B cell (primary cell): ENCODE measurements around the gene RCAN1. TPM values are rescaled to one million over a fixed set of nuclear protein-coding genes. Genes with fewer than 3 reads are reported as not detected.

Source experiments
- ATAC-seq: fragments of 200-7000 bp; cut with Tn5 transposase; one replicate; pipeline ENCODE4 v1.10.0; 2021; ENCODE audit warnings: low read depth, mild to moderate bottlenecking, moderate number of reproducible peaks, moderate library complexity
- CTCF ChIA-PET: fragments of 350-600 bp; sonication (Branson Sonifier 250); formaldehyde crosslinking; loops from one replicate; lab custom pipeline; 2021; ENCODE audit warnings: antibody characterized with exemption, inconsistent platforms; lab: Charles Lee
- POLR2A ChIA-PET: fragments of 350-600 bp; sonication (Branson Sonifier 250); formaldehyde crosslinking; loops from one replicate; lab custom pipeline; 2021; ENCODE audit warnings: antibody characterized with exemption; lab: Charles Lee
- DNase-seq: peaks from one replicate; pipeline ENCODE4 v3.0.0; 2013
- H2AFZ ChIP-seq: 2 replicates; pipeline ENCODE4 v1.6.1; 2012; ENCODE audit warnings: mild to moderate bottlenecking, low read depth, low read length; ENCODE audit not compliant: insufficient read depth, poor library complexity, severe bottlenecking
- H3K27ac ChIP-seq, 2 donors: 1 replicate in 1 of 2; 2 replicates in 1 of 2; pipeline ENCODE4 v1.5.1; 2012 to 2013; ENCODE audit warnings: low read length in 2 of 2, mild to moderate bottlenecking in 2 of 2, moderate library complexity in 1 of 2
- H3K27me3 ChIP-seq, 4 experiments: fragments of 200-600 bp in 1 of 4; sonication (generic) in 1 of 4; replicated peaks in 1 of 4; 1 replicate in 2 of 4; 2 replicates in 2 of 4; pipeline versions ENCODE4 v1.6.1 to v1.7.0; 2013 to 2016; ENCODE audit warnings: low read length in 3 of 4, mild to moderate bottlenecking in 2 of 4, mixed read lengths in 1 of 4, moderate library complexity in 1 of 4; ENCODE audit not compliant: insufficient read depth in 4 of 4, control insufficient read depth in 3 of 4; ENCODE audit errors: control extremely low read depth in 1 of 4
- H3K36me3 ChIP-seq, 2 experiments: replicated peaks in 1 of 2; 1 replicate in 1 of 2; 2 replicates in 1 of 2; pipeline versions ENCODE4 v1.6.1 to v1.7.1; 2013; ENCODE audit warnings: low read length in 1 of 2; ENCODE audit not compliant: insufficient read depth in 2 of 2, control insufficient read depth in 1 of 2; ENCODE audit errors: control extremely low read depth in 1 of 2, extremely low read depth in 1 of 2
- H3K4me1 ChIP-seq, 2 donors: fragments of 200-600 bp in 1 of 2; sonication (generic) in 1 of 2; 1 replicate in 1 of 2; 2 replicates in 1 of 2; pipeline versions ENCODE4 v1.5.1 to v1.6.1; 2013 to 2017; ENCODE audit warnings: low read length in 2 of 2; ENCODE audit not compliant: control insufficient read depth in 2 of 2, insufficient read depth in 2 of 2
- H3K4me2 ChIP-seq: replicated peaks from 2 replicates; pipeline ENCODE3; 2012; ENCODE audit warnings: mild to moderate bottlenecking, low read depth, low read length; ENCODE audit not compliant: poor library complexity, severe bottlenecking
- H3K4me3 ChIP-seq, 5 experiments: fragments of 200-600 bp in 1 of 5; sonication (generic) in 1 of 5; 1 replicate in 3 of 5; 2 replicates in 2 of 5; pipeline versions ENCODE4 v1.5.1 to v1.7.0; 2011 to 2016; ENCODE audit warnings: low read length in 4 of 5, mild to moderate bottlenecking in 4 of 5, low read depth in 2 of 5, control low read depth in 1 of 5, moderate library complexity in 1 of 5; ENCODE audit not compliant: insufficient read depth in 1 of 5; ENCODE audit errors: control extremely low read depth in 1 of 5, extremely low read depth in 1 of 5
- H3K79me2 ChIP-seq: fragments of 200-600 bp; sonication (generic); one replicate; pipeline ENCODE4 v1.6.0; 2016; ENCODE audit warnings: low read length; ENCODE audit not compliant: control insufficient read depth, insufficient read depth
- H3K9ac ChIP-seq: fragments of 200-600 bp; sonication (generic); 2 replicates; pipeline ENCODE4 v1.6.1; 2017; ENCODE audit warnings: mild to moderate bottlenecking, low read length, moderate library complexity
- H3K9me3 ChIP-seq, 3 donors: one replicate each; pipeline versions ENCODE4 v1.6.1 to v1.7.1; 2013; ENCODE audit warnings: low read length in 2 of 3; ENCODE audit not compliant: control insufficient read depth in 2 of 3, insufficient read depth in 1 of 3; ENCODE audit errors: control extremely low read depth in 1 of 3
- H4K20me1 ChIP-seq: 2 replicates; pipeline ENCODE4 v1.6.0; 2012; ENCODE audit warnings: mild to moderate bottlenecking, low read length; ENCODE audit not compliant: insufficient read depth, control insufficient read depth, poor library complexity, severe bottlenecking
- H3K27ac Mint-ChIP-seq: one replicate; pipeline ENCODE4 v1.8.0; 2021; ENCODE audit warnings: mixed read lengths
- H3K27me3 Mint-ChIP-seq: one replicate; pipeline ENCODE4 v1.8.0; 2021; ENCODE audit warnings: mixed read lengths
- H3K4me1 Mint-ChIP-seq: one replicate; pipeline ENCODE4 v1.8.0; 2021; ENCODE audit warnings: mixed read lengths
- H3K4me3 Mint-ChIP-seq: one replicate; pipeline ENCODE4 v1.8.0; 2021; ENCODE audit warnings: mixed read lengths
- H3K9me3 Mint-ChIP-seq: one replicate; pipeline ENCODE4 v1.8.0; 2022; ENCODE audit warnings: mixed read lengths; ENCODE audit not compliant: insufficient read depth
- EZH2 ChIP-seq: IDR thresholded peaks from 2 replicates; pipeline ENCODE4 v1.6.1; 2012; ENCODE audit warnings: borderline replicate concordance, low read depth, mild to moderate bottlenecking, moderate library complexity, low read length; ENCODE audit not compliant: insufficient read depth, poor library complexity, severe bottlenecking
- WGBS: methylation state at CpG from one replicate; pipeline ENCODE4 v1.1.5; 2013; ENCODE audit warnings: missing lambda C conversion rate; ENCODE audit not compliant: insufficient coverage; 5-methylcytosine and 5-hydroxymethylcytosine counted together
- intact Hi-C: fragments of 100-400 bp; cut with micrococcal nuclease; formaldehyde crosslinking; loops from one replicate; pipeline ENCODE4 v1.10.0; 2022
- polyA plus RNA-seq: library from polyadenylated mRNA; depleted of rRNA; stranded (reverse); fragments of >200 nt; gene quantifications from 2 replicates; pipeline ENCODE4 v1.2.3, GENCODE V29; 2012
- total RNA-seq, 2 donors: library from RNA; stranded (reverse); fragments of 120-200 nt in 1 of 2; gene quantifications; 1 replicate in 1 of 2; 2 replicates in 1 of 2; pipeline versions ENCODE4 v1.2.3 to v1.2.4, GENCODE V29; 2013 to 2022
- TF ChIP-seq, protein P1 (sequence below): fragments of 200-600 bp; IDR thresholded peaks from one replicate; pipeline ENCODE4 v1.8.0; 2022; ENCODE audit warnings: antibody characterized with exemption, mild to moderate bottlenecking

Gene RCAN1
- total and polyA plus RNA-seq, 2 donors (not counting 1 experiment from before 2014, with no cell fraction given), result 0.97 to 4.4 TPM

DNA sequence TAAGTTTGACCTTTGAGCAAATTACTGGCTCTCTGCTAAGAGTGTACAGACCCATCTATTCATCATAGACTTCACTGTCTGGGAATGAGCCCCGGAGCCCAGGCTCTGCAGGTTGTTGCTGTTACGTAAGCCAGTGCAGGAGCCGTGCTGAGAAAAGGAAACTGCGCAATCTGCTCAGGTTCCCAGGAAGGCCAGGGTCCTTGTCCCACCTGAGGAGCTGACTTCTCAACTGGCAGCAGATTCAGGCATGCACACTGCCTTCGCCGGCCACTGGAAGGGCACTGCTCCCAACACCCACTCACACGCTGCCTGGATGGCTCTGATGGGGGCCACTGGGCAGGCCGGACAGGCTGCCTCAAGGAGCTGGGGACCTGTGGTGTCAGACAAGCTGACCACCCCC is 19.5 kb downstream of the RCAN1 start:
- 95% methylated on average over 7 of the region's 8 CpGs for WGBS
- H3K9me3 Mint-ChIP-seq, result no peaks in the 10 kb centered on the region
- Histone ChIP-seq H3K79me2 (peaks cover 5% of the 10 kb centered on the region), H3K4me3 (no peak overlapping the region), H3K4me1 (no peaks in the 10 kb centered on the region), H4K20me1 (no peaks in the 10 kb centered on the region), H3K9ac (no peak overlapping the region), H3K36me3 (no peaks in the 10 kb centered on the region), H3K27me3 (no peaks in the 10 kb centered on the region), H3K9me3 (no peaks in the 10 kb centered on the region), H3K27ac (no peak overlapping the region), H2AFZ (no peak overlapping the region), H3K4me2 (no peak overlapping the region)
- TF ChIP-seq EZH2, result no peak
- TF ChIP-seq, protein P1, sequence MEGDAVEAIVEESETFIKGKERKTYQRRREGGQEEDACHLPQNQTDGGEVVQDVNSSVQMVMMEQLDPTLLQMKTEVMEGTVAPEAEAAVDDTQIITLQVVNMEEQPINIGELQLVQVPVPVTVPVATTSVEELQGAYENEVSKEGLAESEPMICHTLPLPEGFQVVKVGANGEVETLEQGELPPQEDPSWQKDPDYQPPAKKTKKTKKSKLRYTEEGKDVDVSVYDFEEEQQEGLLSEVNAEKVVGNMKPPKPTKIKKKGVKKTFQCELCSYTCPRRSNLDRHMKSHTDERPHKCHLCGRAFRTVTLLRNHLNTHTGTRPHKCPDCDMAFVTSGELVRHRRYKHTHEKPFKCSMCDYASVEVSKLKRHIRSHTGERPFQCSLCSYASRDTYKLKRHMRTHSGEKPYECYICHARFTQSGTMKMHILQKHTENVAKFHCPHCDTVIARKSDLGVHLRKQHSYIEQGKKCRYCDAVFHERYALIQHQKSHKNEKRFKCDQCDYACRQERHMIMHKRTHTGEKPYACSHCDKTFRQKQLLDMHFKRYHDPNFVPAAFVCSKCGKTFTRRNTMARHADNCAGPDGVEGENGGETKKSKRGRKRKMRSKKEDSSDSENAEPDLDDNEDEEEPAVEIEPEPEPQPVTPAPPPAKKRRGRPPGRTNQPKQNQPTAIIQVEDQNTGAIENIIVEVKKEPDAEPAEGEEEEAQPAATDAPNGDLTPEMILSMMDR, result no peak
- no peak overlapping the region for H3K27ac Mint-ChIP-seq
- ChIA-PET CTCF (interaction anchor here (0.6 kb wide), 1 partner anchor 682 kb away, joined by 3 read pairs; no protein-coding TSS in a partner anchor), POLR2A (no interaction called here)
- DNase-seq, result no peak
- H3K4me1 Mint-ChIP-seq, result no peaks in the 10 kb centered on the region
- H3K4me3 Mint-ChIP-seq, result no peak overlapping the region
- intact Hi-C loops, result no loop called here
- ATAC-seq, result no peak
- peaks cover 3% of the 10 kb centered on the region for H3K27me3 Mint-ChIP-seq

DNA sequence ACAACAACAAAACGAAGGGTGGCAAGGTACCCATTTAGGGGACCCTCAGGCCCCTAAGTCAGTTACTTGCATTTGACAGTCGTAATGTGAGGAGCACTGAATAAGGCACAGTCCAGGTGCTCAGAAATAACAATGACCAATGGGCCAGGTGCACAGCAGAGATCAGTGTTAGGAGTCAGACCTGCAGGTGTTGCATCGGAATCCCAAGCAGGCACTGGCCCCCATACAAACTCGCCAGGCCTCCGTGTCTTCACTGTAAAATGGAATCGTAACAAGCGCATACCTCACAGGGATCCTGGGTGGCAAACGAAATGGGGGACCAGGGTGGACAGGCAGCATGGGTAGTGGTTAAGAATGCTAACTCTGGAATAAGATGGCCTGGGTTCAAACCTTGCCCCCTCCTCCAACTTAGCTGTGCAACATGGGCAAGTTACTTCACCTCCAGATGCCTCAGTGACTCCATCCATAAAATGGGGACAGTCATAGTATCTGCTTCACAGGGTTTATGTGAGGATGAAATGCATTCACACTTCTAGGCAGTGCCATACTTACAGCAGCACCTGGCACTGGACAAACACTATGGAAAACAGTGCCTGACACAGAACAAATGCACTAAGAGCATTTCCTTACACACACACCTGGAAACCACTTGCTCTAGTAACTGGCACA is 20.2 kb downstream of the RCAN1 start:
- Mint-ChIP-seq H3K4me1 (no peaks in the 10 kb centered on the region), H3K27ac (no peak overlapping the region), H3K4me3 (no peak overlapping the region), H3K9me3 (no peaks in the 10 kb centered on the region), H3K27me3 (peaks cover 3% of the 10 kb centered on the region)
- ChIA-PET CTCF (interaction anchor here (0.6 to 2.4 kb wide), 2 partner anchors 8 to 681 kb away, joined by 3 to 7 read pairs; no protein-coding TSS in a partner anchor), POLR2A (no interaction called here)
- DNase-seq (no peak), ATAC-seq (no peak)
- WGBS, result 98% methylated on average over 3 of the region's 8 CpGs
- H3K36me3 ChIP-seq, result no peaks in the 10 kb centered on the region
- no peak overlapping the region for H3K27ac ChIP-seq
- H3K4me2 ChIP-seq, result no peak overlapping the region
- H3K79me2 ChIP-seq, result peaks cover 5% of the 10 kb centered on the region
- H3K9me3 ChIP-seq, result no peaks in the 10 kb centered on the region
- TF ChIP-seq, protein P1, result no peak
- no peak for TF ChIP-seq EZH2
- H3K4me3 ChIP-seq, result no peak overlapping the region
- no peaks in the 10 kb centered on the region for H3K27me3 ChIP-seq
- no peak overlapping the region for H3K9ac ChIP-seq
- no peaks in the 10 kb centered on the region for H3K4me1 ChIP-seq
- no peaks in the 10 kb centered on the region for H4K20me1 ChIP-seq
- no peak overlapping the region for H2AFZ ChIP-seq
- intact Hi-C loops, result no loop called here
